ENCODE data around the gene ZNF219.
"Not testable (repeated sequence)": the region's sequence is repeated elsewhere in the genome, so short reads cannot be mapped to it uniquely, and the experiment has no call there.

Gene ZNF219

DNA sequence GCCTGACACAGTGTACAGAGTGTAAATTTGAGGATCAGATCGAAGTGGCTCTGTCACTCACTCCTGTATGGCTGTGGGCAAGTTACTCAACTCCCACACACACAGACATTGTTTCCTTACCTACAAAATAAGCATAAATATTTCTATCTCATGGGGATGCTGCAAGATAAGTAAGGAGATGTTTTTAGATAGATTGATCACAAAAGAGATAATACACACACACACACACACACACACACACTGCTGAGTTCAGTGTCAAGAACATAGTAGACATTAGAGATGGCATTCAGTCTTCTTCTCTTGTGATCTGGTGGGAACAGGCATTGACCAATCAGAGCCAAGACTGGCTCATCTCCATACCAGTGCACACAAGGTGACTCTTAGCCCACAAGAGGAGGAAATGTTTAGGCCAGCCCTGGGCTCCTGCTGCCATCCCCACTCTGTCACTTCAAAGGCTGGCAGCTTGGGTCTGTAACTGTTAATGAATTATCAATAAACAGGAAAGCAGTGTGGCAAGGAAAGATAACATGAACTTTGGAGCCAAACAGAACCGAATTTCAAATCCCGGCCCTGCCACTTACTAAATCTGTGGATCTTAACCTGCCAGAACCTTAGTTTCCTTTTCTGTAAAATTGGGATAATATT, 44.2 kb downstream of the ZNF219 start:
- in situ Hi-C loops (cut with HindIII; ENCODE audit: low pct_unique_long_range_greater_than_20kb, low sequenced_read_pairs) = no loop called here
- no peak for DNase-seq (ENCODE audit: low read depth in 1 of 2, low spot score in 1 of 2)
- no peak for TF ChIP-seq JUND (IDR thresholded peaks at IDR 0.05; ENCODE audit: low read depth)

DNA sequence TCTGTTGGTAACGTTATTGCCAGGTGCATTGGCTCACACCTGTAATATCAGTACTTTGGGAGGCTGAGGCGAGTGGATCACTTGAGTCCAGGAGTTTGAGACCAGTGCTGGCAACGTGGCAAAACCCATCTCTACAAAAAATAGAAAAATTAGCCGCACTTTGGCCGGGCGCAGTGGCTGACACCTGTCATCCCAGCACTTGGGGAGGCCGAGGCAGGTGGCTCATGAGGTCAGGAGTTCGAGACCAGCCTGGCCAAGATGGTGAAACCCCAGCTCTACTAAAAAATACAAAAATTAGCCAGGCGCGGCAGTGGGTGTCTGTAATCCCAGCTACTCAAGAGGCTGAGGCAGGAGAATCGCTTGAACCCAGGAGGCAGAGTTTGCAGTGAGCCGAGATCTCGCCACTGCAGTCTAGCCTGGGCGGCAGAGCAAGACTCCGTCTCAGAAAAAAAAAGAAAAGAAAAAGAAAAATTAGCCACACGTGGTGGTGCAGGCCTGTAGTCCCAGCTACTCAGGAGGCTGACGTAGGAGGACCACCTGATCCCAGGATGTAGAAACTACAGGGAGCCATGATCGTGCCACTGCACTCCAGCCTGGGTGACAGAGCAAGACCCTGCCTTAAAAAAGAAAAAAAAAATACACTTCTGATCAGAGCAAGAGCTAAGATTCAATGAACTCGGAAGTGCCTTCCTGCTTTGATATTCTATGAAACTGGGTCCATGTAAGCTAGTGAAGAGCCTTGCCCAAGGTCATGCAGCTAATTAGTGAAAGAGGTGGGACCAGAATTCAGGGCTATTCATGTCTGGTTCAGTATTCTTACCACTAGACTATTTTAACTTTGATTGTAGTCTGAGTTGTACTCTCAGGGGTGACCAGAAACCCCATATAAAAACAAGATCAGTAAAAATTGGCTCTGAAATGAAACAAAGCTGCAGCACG, 45.0 kb downstream of the ZNF219 start:
- DNase-seq (ENCODE audit: low read depth in 1 of 2, low spot score in 1 of 2) = no peak
- TF ChIP-seq JUND (IDR thresholded peaks at IDR 0.05; ENCODE audit: low read depth) = no peak
- in situ Hi-C loops (cut with HindIII; ENCODE audit: low pct_unique_long_range_greater_than_20kb, low sequenced_read_pairs) = no loop called here

GRCh38 chr14:21050597-21050996, 47.9 kb downstream of the ZNF219 start:
- no peak for DNase-seq (ENCODE audit: low read depth in 1 of 2, low spot score in 1 of 2)
- in situ Hi-C loops (cut with HindIII; ENCODE audit: low pct_unique_long_range_greater_than_20kb, low sequenced_read_pairs) = no loop called here
- no peak for TF ChIP-seq JUND (IDR thresholded peaks at IDR 0.05; ENCODE audit: low read depth)

GRCh38 chr14:21049271-21049673, 49.2 kb downstream of the ZNF219 start:
- no peak for DNase-seq (ENCODE audit: low read depth in 1 of 2, low spot score in 1 of 2)
- in situ Hi-C loops (cut with HindIII; ENCODE audit: low pct_unique_long_range_greater_than_20kb, low sequenced_read_pairs) = no loop called here
- no peak for TF ChIP-seq JUND (IDR thresholded peaks at IDR 0.05; ENCODE audit: low read depth)

DNA sequence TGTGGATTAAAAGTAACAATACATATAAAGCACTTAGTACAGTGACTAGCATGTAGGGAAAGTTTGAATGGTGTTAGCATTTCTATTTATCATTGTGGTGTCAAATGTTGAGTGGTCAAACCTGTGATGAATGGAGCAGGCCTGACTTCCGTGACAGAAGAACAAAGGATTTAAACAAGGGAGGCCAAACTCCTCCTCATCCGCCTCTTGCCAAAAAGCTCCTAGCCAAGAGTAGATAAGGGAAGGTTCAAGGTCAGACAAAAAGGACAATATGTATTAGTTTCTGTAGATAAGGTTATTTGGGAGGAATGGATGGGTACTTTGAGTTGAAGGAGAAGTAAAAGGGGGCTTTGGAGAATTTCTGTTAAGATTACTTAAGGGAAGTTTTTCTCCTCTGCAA, 49.8 kb downstream of the ZNF219 start:
- DNase-seq (ENCODE audit: low read depth in 1 of 2, low spot score in 1 of 2) = no peak
- in situ Hi-C loops (cut with HindIII; ENCODE audit: low pct_unique_long_range_greater_than_20kb, low sequenced_read_pairs) = no loop called here
- TF ChIP-seq JUND (IDR thresholded peaks at IDR 0.05; ENCODE audit: low read depth) = no peak

- TF ChIP-seq JUND (IDR thresholded peaks at IDR 0.05; ENCODE audit: low read depth) = no peak
- no peak for DNase-seq (ENCODE audit: low read depth in 1 of 2, low spot score in 1 of 2)
- in situ Hi-C loops (cut with HindIII; ENCODE audit: low pct_unique_long_range_greater_than_20kb, low sequenced_read_pairs) = no loop called here
Observed at GRCh38 chr14:21047378-21047781, 51.1 kb downstream of the ZNF219 start.

- in situ Hi-C loops (cut with HindIII; ENCODE audit: low pct_unique_long_range_greater_than_20kb, low sequenced_read_pairs) = no loop called here
- DNase-seq (ENCODE audit: low read depth in 1 of 2, low spot score in 1 of 2) = no peak
- no peak for TF ChIP-seq JUND (IDR thresholded peaks at IDR 0.05; ENCODE audit: low read depth)
Observed at GRCh38 chr14:21043974-21044618, 54.4 kb downstream of the ZNF219 start.

DNA sequence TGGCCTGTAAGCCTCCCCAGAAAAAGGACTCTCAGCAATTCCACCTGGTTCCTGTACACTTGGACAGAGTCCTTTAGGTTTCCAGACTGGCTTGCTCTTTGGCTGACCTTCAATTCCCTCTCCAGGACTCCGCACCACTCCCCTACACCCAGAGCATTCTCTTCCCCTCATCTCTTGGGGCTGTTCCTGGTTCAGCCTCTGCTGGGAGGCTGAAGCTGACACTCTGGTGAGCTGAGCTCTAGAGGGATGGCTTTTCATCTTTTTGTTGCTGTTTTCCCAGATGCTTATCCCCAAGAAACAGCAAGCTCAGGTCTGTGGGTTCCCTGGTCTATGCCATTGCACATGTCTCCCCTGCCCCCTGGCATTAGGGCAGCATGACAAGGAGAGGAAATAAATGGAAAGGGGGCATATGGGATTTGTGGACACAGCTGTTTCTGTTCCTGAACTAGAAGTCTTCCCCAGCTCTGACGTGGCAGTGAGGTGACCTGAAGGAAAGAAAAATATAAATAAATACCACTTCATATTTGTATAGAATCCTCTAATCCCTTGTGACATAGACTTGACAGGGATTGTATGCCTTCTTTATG, 55.0 kb downstream of the ZNF219 start:
- DNase-seq (ENCODE audit: low read depth in 1 of 2, low spot score in 1 of 2) = no peak
- in situ Hi-C loops (cut with HindIII; ENCODE audit: low pct_unique_long_range_greater_than_20kb, low sequenced_read_pairs) = no loop called here
- TF ChIP-seq JUND (IDR thresholded peaks at IDR 0.05; ENCODE audit: low read depth) = no peak

DNA sequence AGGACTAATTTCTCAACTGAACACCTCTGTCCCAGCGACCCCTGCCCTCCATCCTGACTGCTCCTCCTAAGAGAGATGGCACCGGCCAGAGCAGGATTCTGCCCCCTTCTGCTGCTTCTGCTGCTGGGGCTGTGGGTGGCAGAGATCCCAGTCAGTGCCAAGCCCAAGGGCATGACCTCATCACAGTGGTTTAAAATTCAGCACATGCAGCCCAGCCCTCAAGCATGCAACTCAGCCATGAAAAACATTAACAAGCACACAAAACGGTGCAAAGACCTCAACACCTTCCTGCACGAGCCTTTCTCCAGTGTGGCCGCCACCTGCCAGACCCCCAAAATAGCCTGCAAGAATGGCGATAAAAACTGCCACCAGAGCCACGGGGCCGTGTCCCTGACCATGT, 55.5 kb downstream of the ZNF219 start:
- no peak for DNase-seq (ENCODE audit: low read depth in 1 of 2, low spot score in 1 of 2)
- TF ChIP-seq JUND (IDR thresholded peaks at IDR 0.05; ENCODE audit: low read depth) = no peak
- in situ Hi-C loops (cut with HindIII; ENCODE audit: low pct_unique_long_range_greater_than_20kb, low sequenced_read_pairs) = no loop called here

DNA sequence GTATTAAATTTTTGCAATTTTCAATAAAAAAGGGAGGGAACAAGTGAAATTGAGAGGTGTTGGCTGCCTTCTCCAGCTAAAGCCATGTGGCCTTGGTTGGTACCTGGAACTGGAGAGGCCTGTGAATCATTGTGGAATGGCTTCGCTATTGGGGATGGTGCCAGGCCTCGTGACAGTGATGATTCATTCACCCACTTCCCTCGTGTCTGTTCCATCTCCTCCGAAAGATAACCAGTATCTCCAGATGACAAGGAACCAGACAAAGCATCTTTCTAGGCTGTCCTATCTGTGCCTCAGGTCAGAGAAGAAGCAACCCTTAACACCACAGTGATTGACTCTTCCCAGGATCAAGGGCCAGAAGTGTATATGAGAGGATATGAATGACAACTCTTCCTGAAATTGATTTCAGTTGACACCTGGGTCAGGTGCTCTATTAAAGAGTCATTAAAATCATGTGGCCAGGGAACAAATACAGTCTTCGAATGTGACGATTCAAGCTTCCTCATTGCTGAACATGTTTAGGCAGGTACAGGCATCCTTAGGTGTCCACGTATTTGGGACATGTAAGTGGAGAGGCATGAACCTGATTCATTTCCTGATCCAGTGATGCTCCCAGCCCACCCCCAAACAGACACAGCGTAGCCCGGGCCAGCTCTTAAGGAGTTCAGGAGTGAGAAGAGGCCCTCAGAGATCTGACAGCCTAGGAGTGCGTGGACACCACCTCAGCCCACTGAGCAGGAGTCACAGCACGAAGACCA, 56.6 kb downstream of the ZNF219 start, which contains the start of gene RNASE7:
TSS of gene RNASE7 (plus strand) at position 687 of the 758 bp plus-strand sequence. CDS start 631 bp downstream, outside the sequence.
- TF ChIP-seq JUND (IDR thresholded peaks at IDR 0.05; ENCODE audit: low read depth) = no peak
- in situ Hi-C loops (cut with HindIII; ENCODE audit: low pct_unique_long_range_greater_than_20kb, low sequenced_read_pairs) = no loop called here
- no peak for DNase-seq (ENCODE audit: low read depth in 1 of 2, low spot score in 1 of 2)

- in situ Hi-C loops (cut with HindIII; ENCODE audit: low pct_unique_long_range_greater_than_20kb, low sequenced_read_pairs); DNase-seq (ENCODE audit: low read depth in 1 of 2, low spot score in 1 of 2): not testable (repeated sequence)
Observed at GRCh38 chr14:21040941-21041340, 57.5 kb downstream of the ZNF219 start.

DNA sequence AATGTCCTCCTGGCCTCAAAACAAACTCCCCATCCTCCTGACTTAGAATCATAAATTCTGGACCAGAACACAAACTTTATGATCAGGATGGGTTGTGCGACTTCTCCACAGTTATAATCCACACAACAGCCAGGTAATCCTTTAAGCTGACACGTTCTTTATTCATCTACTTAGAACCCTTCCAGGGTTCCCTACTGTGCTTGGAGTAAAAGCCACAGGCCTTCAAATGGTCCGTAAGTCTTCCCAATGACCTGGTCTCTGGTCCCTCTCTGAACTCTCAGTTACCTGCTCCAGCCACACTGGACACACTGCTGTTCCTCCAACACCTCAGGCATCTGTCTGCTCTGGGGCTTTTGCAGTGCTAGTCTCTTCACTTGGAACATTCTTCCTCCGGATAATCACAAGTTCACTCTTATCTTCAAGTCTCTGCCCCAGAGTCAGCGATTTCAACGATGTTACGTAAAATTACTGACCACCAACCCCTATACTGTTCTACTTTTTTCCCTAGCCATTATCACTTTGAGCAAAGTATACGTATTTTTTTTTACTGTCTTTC, 58.0 kb downstream of the ZNF219 start:
- no peak for TF ChIP-seq JUND (IDR thresholded peaks at IDR 0.05; ENCODE audit: low read depth)
- in situ Hi-C loops (cut with HindIII; ENCODE audit: low pct_unique_long_range_greater_than_20kb, low sequenced_read_pairs) = no loop called here
- no peak for DNase-seq (ENCODE audit: low read depth in 1 of 2, low spot score in 1 of 2)
